Inflammatory macrophage treated with lipopolysaccharide for 4 hours (primary cell): ENCODE measurements around the gene UBE2E2.
A peak's percentile ranks its signal among the peaks of the same experiment; 100 is the strongest.

ENCODE experiments used
- DNase-seq: peaks from one replicate; pipeline ENCODE4 v3.0.0-alpha.2; 2020

UBE2E2 gene

GRCh38 chr3:23633261-23633960 lies 430.3 kb downstream of the UBE2E2 start:
- no peak for DNase-seq

DNA sequence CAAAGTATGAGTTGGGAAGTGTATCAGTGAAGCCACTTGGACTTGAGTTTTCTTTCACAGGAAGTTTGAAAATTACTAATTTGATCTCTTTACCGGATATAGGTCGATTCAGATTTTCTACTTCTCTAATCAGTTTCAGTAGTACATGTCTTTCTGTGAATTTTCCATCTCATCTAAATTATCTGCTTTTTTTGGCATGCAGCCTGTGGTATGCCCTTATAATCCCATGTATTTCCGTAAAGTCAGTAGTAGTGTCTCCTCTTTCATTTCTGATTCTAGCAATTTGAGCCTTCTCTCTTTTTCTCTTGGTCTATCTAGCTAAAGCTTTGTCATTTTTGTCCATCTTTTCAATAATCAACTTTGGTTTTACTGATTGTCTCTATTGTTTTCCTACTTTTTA lies 434.2 kb downstream of the UBE2E2 start:
- DNase-seq = no peak

GRCh38 chr3:23640471-23641146 lies 437.5 kb downstream of the UBE2E2 start:
- DNase-seq = peak; percentile 77
